Esophagus mucosa (tissue), 1 donor: Measurements from ENCODE around the gene ZNF485. TPM values are rescaled to one million over a fixed set of nuclear protein-coding genes. Genes with fewer than 3 reads are reported as not detected.
A peak's percentile ranks its signal among the peaks of the same experiment; 100 is the strongest.
"Not testable (repeated sequence)": the region's sequence is repeated elsewhere in the genome, so short reads cannot be mapped to it uniquely, and the experiment has no call there.

Experiments used
- ATAC-seq: fragments of 200-7000 bp; cut with Tn5 transposase; one replicate; pipeline ENCODE4 v1.9.1; 2020
- total RNA-seq: library from RNA; stranded (reverse); gene quantifications from one replicate; pipeline ENCODE4 v1.2.4, GENCODE V29; 2023
- donor health status: DM: yes; HTN: yes; CAD: no.

ZNF485 gene
- total RNA-seq, 1 donor from 2014 or later = 2.5 TPM

- no peak for ATAC-seq
These were observed 352 bp upstream of the ZNF485 start for GRCh38 chr10:43605850-43606322.

GRCh38 chr10:43607199-43607573 lies 948 bp downstream of the ZNF485 start:
- ATAC-seq = no peak

- ATAC-seq = no peak
These were observed 4.4 kb downstream of the ZNF485 start for GRCh38 chr10:43610636-43611035.

GRCh38 chr10:43616697-43617370 lies 10.6 kb downstream of the ZNF485 start:
- ATAC-seq = no peak

- ATAC-seq = peak; percentile 55
These were observed 13.1 kb downstream of the ZNF485 start for GRCh38 chr10:43619368-43619767.

- ATAC-seq = no peak
These were observed 15.8 kb downstream of the ZNF485 start for GRCh38 chr10:43622038-43622437.

- no peak for ATAC-seq
These were observed 17.1 kb downstream of the ZNF485 start for GRCh38 chr10:43623351-43623750.

GRCh38 chr10:43627942-43628341 lies 21.7 kb downstream of the ZNF485 start:
- no peak for ATAC-seq

- ATAC-seq = no peak
These were observed 22.7 kb downstream of the ZNF485 start for GRCh38 chr10:43628956-43629355.

- ATAC-seq = not testable (repeated sequence)
These were observed 29.6 kb downstream of the ZNF485 start for GRCh38 chr10:43635816-43636215.

GRCh38 chr10:43640603-43641002 lies 34.4 kb downstream of the ZNF485 start:
- no peak for ATAC-seq

- ATAC-seq = no peak
These were observed 38.0 kb downstream of the ZNF485 start for GRCh38 chr10:43644252-43644651.

- no peak for ATAC-seq
These were observed 39.6 kb downstream of the ZNF485 start for GRCh38 chr10:43645866-43646265.

GRCh38 chr10:43647576-43647975 lies 41.3 kb downstream of the ZNF485 start:
- no peak for ATAC-seq

GRCh38 chr10:43648095-43648397 lies 41.8 kb downstream of the ZNF485 start:
- ATAC-seq = no peak

- ATAC-seq = peak; percentile 97
These were observed 42.4 kb downstream of the ZNF485 start, which contains the start of gene ZNF32 for GRCh38 chr10:43648398-43649184. Gene ZNF32, minus strand, starts transcription at chr10:43648881. Its CDS starts 2,748 bp downstream, at chr10:43646133.

- no peak for ATAC-seq
These were observed 42.9 kb downstream of the ZNF485 start for GRCh38 chr10:43649185-43649523.

GRCh38 chr10:43653746-43654145 lies 47.5 kb downstream of the ZNF485 start:
- no peak for ATAC-seq

GRCh38 chr10:43655311-43655710 lies 49.1 kb downstream of the ZNF485 start:
- ATAC-seq = no peak

GRCh38 chr10:43658227-43658626 lies 52.0 kb downstream of the ZNF485 start:
- ATAC-seq = no peak

- no peak for ATAC-seq
These were observed 58.8 kb downstream of the ZNF485 start for GRCh38 chr10:43665054-43665453.

- no peak for ATAC-seq
These were observed 60.3 kb downstream of the ZNF485 start for GRCh38 chr10:43666552-43666951.

GRCh38 chr10:43667317-43667731 lies 61.1 kb downstream of the ZNF485 start:
- no peak for ATAC-seq
